Measurements from ENCODE around the gene MRPL22.

GRCh38 chr5:154970759-154971158, 29.9 kb downstream of the MRPL22 start:
- TF ChIP-seq CTCF (conservative IDR thresholded peaks at IDR 0.05) (no peak), ZFX (IDR thresholded peaks at IDR 0.05) (no peak)

All from C4-2B (cell line).